Esophagus (tissue), 2 donors: ENCODE data around the gene SUN5. TPM values are rescaled to one million over a fixed set of nuclear protein-coding genes. Genes with fewer than 3 reads are reported as not detected.
A peak's percentile ranks its signal among the peaks of the same experiment; 100 is the strongest.
"Not testable (repeated sequence)": the region's sequence is repeated elsewhere in the genome, so short reads cannot be mapped to it uniquely, and the experiment has no call there.

Experiments
- H3K27ac ChIP-seq, 2 donors: one replicate each; pipeline ENCODE4 v1.5.1; 2013; ENCODE audit warnings: low read depth in 2 of 2, mild to moderate bottlenecking in 2 of 2, inconsistent platforms in 1 of 2, low read length in 1 of 2, moderate library complexity in 1 of 2
- H3K27me3 ChIP-seq, 2 donors: one replicate each; pipeline ENCODE4 v1.6.1; 2013; ENCODE audit warnings: low read length in 2 of 2, control low read depth in 1 of 2, mild to moderate bottlenecking in 1 of 2; ENCODE audit not compliant: insufficient read depth in 2 of 2, control insufficient read depth in 1 of 2
- H3K36me3 ChIP-seq, 2 donors: one replicate each; pipeline ENCODE4 v1.6.1; 2013; ENCODE audit warnings: low read length in 1 of 2; ENCODE audit not compliant: control insufficient read depth in 2 of 2, insufficient read depth in 2 of 2
- H3K4me1 ChIP-seq, 2 donors: one replicate each; pipeline ENCODE4 v1.6.1; 2013; ENCODE audit warnings: low read length in 1 of 2; ENCODE audit not compliant: control insufficient read depth in 2 of 2, insufficient read depth in 2 of 2
- H3K4me3 ChIP-seq, 2 donors: one replicate each; pipeline ENCODE4 v1.5.1; 2013; ENCODE audit warnings: low read length in 2 of 2, mild to moderate bottlenecking in 2 of 2, low read depth in 1 of 2, moderate library complexity in 1 of 2
- H3K9me3 ChIP-seq, 2 donors: one replicate each; pipeline ENCODE4 v1.6.1; 2013; ENCODE audit warnings: mild to moderate bottlenecking in 2 of 2, low read depth in 1 of 2, low read length in 1 of 2, moderate library complexity in 1 of 2; ENCODE audit not compliant: control insufficient read depth in 2 of 2, insufficient read depth in 1 of 2
- WGBS, 2 donors: extraction: QIAGEN DNeasy Blood & Tissue Kit; methylation state at CpG; one replicate each; pipeline ENCODE4 v1.1.7; 2013; 5-methylcytosine and 5-hydroxymethylcytosine counted together
- polyA plus RNA-seq, 2 donors: library from polyadenylated mRNA; stranded (reverse); fragments of 200-250 nt; gene quantifications; one replicate each; pipeline ENCODE4 v1.2.3, GENCODE V29; 2013
- donor health status: healthy with polysubstance abuse.
- donor health status: Bipolar disorder and iron deficiency.

Gene SUN5
- polyA plus RNA-seq, 2 donors = not detected

- 83 to 89% methylated on average over 7 of the region's 7 CpGs for WGBS, 2 donors
These were observed 26.3 kb downstream of the SUN5 start for GRCh38 chr20:32978009-32978335.

GRCh38 chr20:32977281-32978008 is 26.8 kb downstream of the SUN5 start:
- peaks cover 0 to 5% of the 10 kb centered on the region in 2 donors for H3K9me3 ChIP-seq
- peak overlapping the region in 1 of 2 donors; percentile 5 for H3K4me3 ChIP-seq
- 84 to 87% methylated on average over 13 of the region's 13 CpGs for WGBS, 2 donors
- peaks cover 3 to 4% of the 10 kb centered on the region in 2 donors for H3K4me1 ChIP-seq
- H3K27ac ChIP-seq = no peak overlapping the region
- no peaks in the 10 kb centered on the region for H3K36me3 ChIP-seq
- no peaks in the 10 kb centered on the region for H3K27me3 ChIP-seq

More at GRCh38 chr20:32978009-32978335, 26.3 kb downstream of the SUN5 start:
- Histone ChIP-seq H3K36me3 (no peaks in the 10 kb centered on the region), H3K9me3 (peaks cover 0 to 3% of the 10 kb centered on the region in 2 donors), H3K4me1 (no peaks in the 10 kb centered on the region), H3K27me3 (no peaks in the 10 kb centered on the region), H3K27ac (no peak overlapping the region), H3K4me3 (no peak overlapping the region)

GRCh38 chr20:32976746-32977145 is 27.5 kb downstream of the SUN5 start:
- WGBS, 2 donors = 72 to 73% methylated on average over 6 of the region's 6 CpGs
- Histone ChIP-seq H3K36me3 (no peaks in the 10 kb centered on the region), H3K9me3 (peaks cover 0 to 5% of the 10 kb centered on the region in 2 donors), H3K4me1 (peaks cover 3 to 4% of the 10 kb centered on the region in 2 donors), H3K27me3 (no peaks in the 10 kb centered on the region), H3K4me3 (no peak overlapping the region), H3K27ac (no peak overlapping the region)

GRCh38 chr20:32975698-32976674 is 28.2 kb downstream of the SUN5 start:
- Histone ChIP-seq H3K36me3 (no peaks in the 10 kb centered on the region), H3K4me1 (peaks cover 3 to 5% of the 10 kb centered on the region in 2 donors), H3K9me3 (peaks cover 0 to 5% of the 10 kb centered on the region in 2 donors), H3K4me3 (no peak overlapping the region), H3K27ac (no peak overlapping the region), H3K27me3 (no peaks in the 10 kb centered on the region)
- 83% methylated on average over 15 of the region's 15 CpGs for WGBS, 2 donors

- H3K27me3 ChIP-seq, H3K4me1 ChIP-seq, H3K4me3 ChIP-seq, H3K36me3 ChIP-seq, H3K27ac ChIP-seq, H3K9me3 ChIP-seq: not testable (repeated sequence)
- 59 to 75% methylated on average over 4 of the region's 4 CpGs for WGBS, 2 donors
These were observed 29.1 kb downstream of the SUN5 start for GRCh38 chr20:32975121-32975520.

- H3K27ac ChIP-seq, H3K27me3 ChIP-seq, H3K4me3 ChIP-seq, H3K9me3 ChIP-seq, H3K36me3 ChIP-seq, H3K4me1 ChIP-seq: not testable (repeated sequence)
- WGBS, 2 donors = 79 to 83% methylated on average over 9 of the region's 9 CpGs
These were observed 29.8 kb downstream of the SUN5 start for GRCh38 chr20:32974204-32975064.

GRCh38 chr20:32973077-32973717 is 31.0 kb downstream of the SUN5 start:
- no peaks in the 10 kb centered on the region for H3K27me3 ChIP-seq
- H3K4me1 ChIP-seq = peaks cover 3 to 10% of the 10 kb centered on the region in 2 donors
- H3K36me3 ChIP-seq = no peaks in the 10 kb centered on the region
- WGBS, 2 donors = 84 to 86% methylated on average over 10 of the region's 10 CpGs
- no peak overlapping the region for H3K4me3 ChIP-seq
- H3K27ac ChIP-seq = no peak overlapping the region
- H3K9me3 ChIP-seq = peaks cover 0 to 5% of the 10 kb centered on the region in 2 donors

- H3K4me1 ChIP-seq = peaks cover 3 to 10% of the 10 kb centered on the region in 2 donors
- H3K9me3 ChIP-seq = peaks cover 0 to 2% of the 10 kb centered on the region in 2 donors
- 64 to 71% methylated on average over 13 of the region's 13 CpGs for WGBS, 2 donors
- H3K36me3 ChIP-seq = no peaks in the 10 kb centered on the region
- H3K4me3 ChIP-seq = no peak overlapping the region
- H3K27ac ChIP-seq = peak overlapping the region in 1 of 2 donors; percentile 50
- H3K27me3 ChIP-seq = no peaks in the 10 kb centered on the region
These were observed 31.8 kb downstream of the SUN5 start for GRCh38 chr20:32972181-32973076.
